GM10248 (cell line): ENCODE results near the gene SLC35G3.
"Not testable (repeated sequence)": the region's sequence is repeated elsewhere in the genome, so short reads cannot be mapped to it uniquely, and the experiment has no call there.

ENCODE experiments used
- CTCF ChIA-PET: fragments of 300-600 bp; sonication (Branson Sonifier 250); formaldehyde crosslinking; extraction: SDS; loops from one replicate; lab custom pipeline; 2021; ENCODE audit warnings: antibody characterized with exemption; lab: Yijun Ruan, JAX
- POLR2A ChIA-PET: fragments of 350-650 bp; sonication (Branson Sonifier 250); formaldehyde crosslinking; extraction: SDS; loops from one replicate; lab custom pipeline; 2020; ENCODE audit warnings: antibody characterized with exemption; lab: Yijun Ruan, JAX
- DNase-seq: peaks from one replicate; pipeline ENCODE4 v3.0.0; 2012; ENCODE audit errors: extremely low spot score
- CTCF ChIP-seq: IDR thresholded peaks from 2 replicates; pipeline ENCODE4 v1.5.1; 2012; ENCODE audit warnings: mild to moderate bottlenecking, low read depth; ENCODE audit errors: extremely low read depth, missing control alignments, control extremely low read depth

Gene SLC35G3

GRCh38 chr17:35176897-35177296 lies 17.3 kb downstream of the SLC35G3 start:
- CTCF ChIA-PET = no interaction called here
- DNase-seq = no peak
- POLR2A ChIA-PET = no interaction called here
- no peak for TF ChIP-seq CTCF

- no peak for DNase-seq
- no peak for TF ChIP-seq CTCF
- ChIA-PET POLR2A (no interaction called here), CTCF (interaction anchor here (1.2 kb wide), 1 partner anchor 8 kb away, joined by 4 read pairs; no protein-coding TSS in a partner anchor)
Observed at GRCh38 chr17:35175638-35176415, 18.4 kb downstream of the SLC35G3 start.

- no peak for DNase-seq
- no peak for TF ChIP-seq CTCF
- CTCF ChIA-PET = interaction anchor here (1.2 to 1.4 kb wide), 2 partner anchors 9 to 359 kb away, joined by 4 read pairs; no protein-coding TSS in a partner anchor
- POLR2A ChIA-PET = no interaction called here
Observed at GRCh38 chr17:35174835-35175334, 19.3 kb downstream of the SLC35G3 start.

- POLR2A ChIA-PET = not testable (repeated sequence)
- CTCF ChIA-PET = interaction anchor here (1.1 to 1.5 kb wide), 2 partner anchors 10 to 362 kb away, joined by 3 to 8 read pairs; no protein-coding TSS in a partner anchor
Observed at GRCh38 chr17:35172321-35172720, 21.9 kb downstream of the SLC35G3 start.

GRCh38 chr17:35171834-35172233 lies 22.4 kb downstream of the SLC35G3 start:
- POLR2A ChIA-PET = no interaction called here

More at GRCh38 chr17:35172321-35172720, 21.9 kb downstream of the SLC35G3 start:
- DNase-seq = not testable (repeated sequence)

GRCh38 chr17:35170968-35171771 lies 23.0 kb downstream of the SLC35G3 start:
- peak; percentile 11 for TF ChIP-seq CTCF
- ChIA-PET CTCF (interaction anchor here (0.9 to 2.7 kb wide), 6 partner anchors 30 to 576 kb away, joined by 4 to 19 read pairs (median 6); partner anchors contain the start of gene SLFN12L), POLR2A (no interaction called here)
- peak; percentile 53 for DNase-seq

More at GRCh38 chr17:35171834-35172233, 22.4 kb downstream of the SLC35G3 start:
- no peak for DNase-seq
- CTCF ChIA-PET = interaction anchor here (1.5 to 1.8 kb wide), 2 partner anchors 362 to 576 kb away, joined by 8 read pairs; no protein-coding TSS in a partner anchor
- no peak for TF ChIP-seq CTCF
